CD4-positive, CD25-positive, alpha-beta regulatory T cell (primary cell): ENCODE data around the gene TIMM22. TPM values are rescaled to one million over a fixed set of nuclear protein-coding genes. Genes with fewer than 3 reads are reported as not detected.
"Not testable (repeated sequence)": the region's sequence is repeated elsewhere in the genome, so short reads cannot be mapped to it uniquely, and the experiment has no call there.

Experiments used
- ATAC-seq, 2 donors: fragments of 150-1000 bp; cut with Tn5 transposase; one replicate each; pipeline ENCODE4 v1.10.0; 2021; ENCODE audit warnings: low read depth in 2 of 2, moderate number of reproducible peaks in 2 of 2, moderate library complexity in 1 of 2
- DNase-seq, 3 donors: peaks; one replicate each; pipeline versions ENCODE4 v3.0.0 to v3.0.0-alpha.2; 2012 to 2022; ENCODE audit warnings: mixed read lengths in 1 of 3
- H3K27ac ChIP-seq: one replicate; pipeline ENCODE4 v1.7.0; 2013; ENCODE audit warnings: mild to moderate bottlenecking, low read length; ENCODE audit not compliant: insufficient read depth, poor library complexity, severe bottlenecking
- H3K27me3 ChIP-seq: one replicate; pipeline ENCODE4 v1.7.0; 2013; ENCODE audit warnings: low read length; ENCODE audit not compliant: control insufficient read depth, insufficient read depth
- H3K36me3 ChIP-seq: one replicate; pipeline ENCODE4 v1.7.0; 2013; ENCODE audit warnings: mild to moderate bottlenecking, low read length, moderate library complexity; ENCODE audit not compliant: control insufficient read depth, insufficient read depth
- H3K4me1 ChIP-seq: 2 replicates; pipeline ENCODE4 v1.7.0; 2013; ENCODE audit warnings: mild to moderate bottlenecking, low read length; ENCODE audit not compliant: insufficient read depth, control insufficient read depth, poor library complexity, severe bottlenecking
- H3K4me3 ChIP-seq: one replicate; pipeline ENCODE4 v1.7.0; 2013; ENCODE audit warnings: low read depth, mild to moderate bottlenecking, low read length, moderate library complexity
- H3K9me3 ChIP-seq, 2 experiments: 1 replicate in 1 of 2; 2 replicates in 1 of 2; pipeline ENCODE4 v1.7.0; 2013; ENCODE audit warnings: low read length in 2 of 2, mild to moderate bottlenecking in 1 of 2, moderate library complexity in 1 of 2; ENCODE audit not compliant: control insufficient read depth in 2 of 2
- H3K27ac Mint-ChIP-seq, 3 donors: one replicate each; pipeline ENCODE4 v1.8.0; 2020 to 2022; ENCODE audit warnings: mild to moderate bottlenecking in 3 of 3, mixed read lengths in 3 of 3, moderate library complexity in 2 of 3
- H3K27me3 Mint-ChIP-seq: one replicate; pipeline ENCODE4 v1.8.0; 2022; ENCODE audit warnings: mild to moderate bottlenecking, mixed read lengths
- H3K36me3 Mint-ChIP-seq: one replicate; pipeline ENCODE4 v1.8.0; 2020; ENCODE audit warnings: mixed read lengths
- H3K4me1 Mint-ChIP-seq, 4 donors: one replicate each; pipeline ENCODE4 v1.8.0; 2020 to 2022; ENCODE audit warnings: mixed read lengths in 4 of 4, mild to moderate bottlenecking in 1 of 4
- H3K4me3 Mint-ChIP-seq, 4 donors: one replicate each; pipeline ENCODE4 v1.8.0; 2020 to 2022; ENCODE audit warnings: mild to moderate bottlenecking in 4 of 4, mixed read lengths in 4 of 4, moderate library complexity in 3 of 4
- H3K9me3 Mint-ChIP-seq, 7 donors: one replicate each; pipeline ENCODE4 v1.8.0; 2020 to 2022; ENCODE audit warnings: mixed read lengths in 7 of 7, mild to moderate bottlenecking in 3 of 7, moderate library complexity in 2 of 7
- polyA plus RNA-seq, 4 donors: library from polyadenylated mRNA; unstranded; fragments of 300-500 nt; fragmentation: Illumina TruSeq; gene quantifications; one replicate each; pipeline ENCODE4 v1.2.3, GENCODE V29; 2021
- total RNA-seq: library from RNA; stranded (reverse); gene quantifications from one replicate; pipeline ENCODE4 v1.2.3, GENCODE V29; 2022

TIMM22 gene
- total and polyA plus RNA-seq, 5 donors from 2014 or later, result 9.2 to 28.4 (median 24.4) TPM

GRCh38 chr17:1040216-1040600 lies 43.3 kb downstream of the TIMM22 start:
- DNase-seq (no peak), ATAC-seq (no peak)
- Mint-ChIP-seq H3K9me3 (no peaks in the 10 kb centered on the region), H3K4me1 (peaks cover 0 to 10% (median 3%) of the 10 kb centered on the region in 4 donors), H3K27ac (no peak overlapping the region), H3K4me3 (no peak overlapping the region), H3K27me3 (no peaks in the 10 kb centered on the region), H3K36me3 (peaks cover 18% of the 10 kb centered on the region)
- Histone ChIP-seq H3K9me3 (no peaks in the 10 kb centered on the region), H3K36me3 (peaks cover 12% of the 10 kb centered on the region), H3K27me3 (no peaks in the 10 kb centered on the region), H3K4me3 (no peak overlapping the region), H3K4me1 (no peaks in the 10 kb centered on the region), H3K27ac (no peak overlapping the region)

GRCh38 chr17:1041746-1042145 lies 44.8 kb downstream of the TIMM22 start:
- no peaks in the 10 kb centered on the region for H3K4me1 ChIP-seq
- Mint-ChIP-seq H3K27me3 (no peaks in the 10 kb centered on the region), H3K36me3 (peaks cover 18% of the 10 kb centered on the region), H3K4me3 (no peak overlapping the region), H3K9me3 (no peaks in the 10 kb centered on the region), H3K27ac (no peak overlapping the region), H3K4me1 (peaks cover 0 to 8% (median 3%) of the 10 kb centered on the region in 4 donors)
- no peaks in the 10 kb centered on the region for H3K9me3 ChIP-seq
- no peaks in the 10 kb centered on the region for H3K27me3 ChIP-seq
- ATAC-seq, result no peak
- no peak overlapping the region for H3K27ac ChIP-seq
- peaks cover 18% of the 10 kb centered on the region for H3K36me3 ChIP-seq
- DNase-seq, result no peak
- H3K4me3 ChIP-seq, result no peak overlapping the region

GRCh38 chr17:1042486-1042885 lies 45.6 kb downstream of the TIMM22 start:
- H3K9me3 Mint-ChIP-seq, result no peaks in the 10 kb centered on the region
- H3K27ac Mint-ChIP-seq, result no peak overlapping the region
- no peak for DNase-seq
- H3K4me1 Mint-ChIP-seq, result peaks cover 0 to 6% (median 3%) of the 10 kb centered on the region in 4 donors
- no peaks in the 10 kb centered on the region for H3K9me3 ChIP-seq
- no peak for ATAC-seq
- H3K27me3 Mint-ChIP-seq, result no peaks in the 10 kb centered on the region
- no peak overlapping the region for H3K4me3 Mint-ChIP-seq
- no peaks in the 10 kb centered on the region for H3K27me3 ChIP-seq
- peaks cover 18% of the 10 kb centered on the region for H3K36me3 Mint-ChIP-seq
- no peaks in the 10 kb centered on the region for H3K4me1 ChIP-seq
- H3K27ac ChIP-seq, result no peak overlapping the region
- H3K36me3 ChIP-seq, result peaks cover 18% of the 10 kb centered on the region
- no peak overlapping the region for H3K4me3 ChIP-seq

GRCh38 chr17:1043601-1044251 lies 46.8 kb downstream of the TIMM22 start:
- H3K4me1 Mint-ChIP-seq, result peaks cover 0 to 6% (median 3%) of the 10 kb centered on the region in 4 donors
- Histone ChIP-seq H3K27me3 (no peaks in the 10 kb centered on the region), H3K36me3 (peaks cover 20% of the 10 kb centered on the region), H3K9me3 (no peaks in the 10 kb centered on the region), H3K4me1 (no peaks in the 10 kb centered on the region), H3K27ac (no peak overlapping the region), H3K4me3 (no peak overlapping the region)
- no peaks in the 10 kb centered on the region for H3K9me3 Mint-ChIP-seq
- H3K4me3 Mint-ChIP-seq, result no peak overlapping the region
- ATAC-seq (no peak), DNase-seq (no peak)
- no peaks in the 10 kb centered on the region for H3K27me3 Mint-ChIP-seq
- H3K27ac Mint-ChIP-seq, result no peak overlapping the region
- peaks cover 18% of the 10 kb centered on the region for H3K36me3 Mint-ChIP-seq

GRCh38 chr17:1044387-1045009 lies 47.6 kb downstream of the TIMM22 start:
- H3K4me3 ChIP-seq, DNase-seq, ATAC-seq, H3K27me3 Mint-ChIP-seq, H3K9me3 ChIP-seq, H3K4me1 ChIP-seq, H3K27ac ChIP-seq, H3K9me3 Mint-ChIP-seq, H3K4me1 Mint-ChIP-seq, H3K27me3 ChIP-seq, H3K4me3 Mint-ChIP-seq: not testable (repeated sequence)
- H3K27ac Mint-ChIP-seq, result peak overlapping the region; percentile 8 to 70 (median 39)
- H3K36me3 Mint-ChIP-seq, result peaks cover 18% of the 10 kb centered on the region
- H3K36me3 ChIP-seq, result peaks cover 18% of the 10 kb centered on the region

GRCh38 chr17:1045456-1045855 lies 48.5 kb downstream of the TIMM22 start:
- peaks cover 0 to 6% (median 5%) of the 10 kb centered on the region in 4 donors for H3K4me1 Mint-ChIP-seq
- H3K4me3 Mint-ChIP-seq, result peak overlapping the region in 1 of 4 donors; percentile 46
- H3K9me3 ChIP-seq, result no peaks in the 10 kb centered on the region
- H3K36me3 Mint-ChIP-seq, result peaks cover 18% of the 10 kb centered on the region
- no peaks in the 10 kb centered on the region for H3K27me3 Mint-ChIP-seq
- H3K36me3 ChIP-seq, result peaks cover 23% of the 10 kb centered on the region
- no peaks in the 10 kb centered on the region for H3K9me3 Mint-ChIP-seq
- H3K27me3 ChIP-seq, result no peaks in the 10 kb centered on the region
- DNase-seq (no peak), ATAC-seq (no peak)
- H3K27ac Mint-ChIP-seq, result peak overlapping the region in 2 of 3 donors; percentile 36 to 55
- H3K4me1 ChIP-seq, result no peaks in the 10 kb centered on the region
- no peak overlapping the region for H3K4me3 ChIP-seq
- H3K27ac ChIP-seq, result no peak overlapping the region

- H3K4me3 ChIP-seq, result no peak overlapping the region
- Mint-ChIP-seq H3K4me1 (peaks cover 0 to 6% (median 5%) of the 10 kb centered on the region in 4 donors), H3K4me3 (no peak overlapping the region), H3K27me3 (no peaks in the 10 kb centered on the region), H3K36me3 (peaks cover 13% of the 10 kb centered on the region), H3K27ac (no peak overlapping the region), H3K9me3 (no peaks in the 10 kb centered on the region)
- H3K27me3 ChIP-seq, result no peaks in the 10 kb centered on the region
- no peaks in the 10 kb centered on the region for H3K4me1 ChIP-seq
- H3K27ac ChIP-seq, result no peak overlapping the region
- DNase-seq (no peak), ATAC-seq (no peak)
- H3K9me3 ChIP-seq, result no peaks in the 10 kb centered on the region
- H3K36me3 ChIP-seq, result peaks cover 23% of the 10 kb centered on the region
These were observed 50.4 kb downstream of the TIMM22 start for GRCh38 chr17:1047177-1047878.
